ENCODE results near the gene MDP1.

MDP1 gene

DNA sequence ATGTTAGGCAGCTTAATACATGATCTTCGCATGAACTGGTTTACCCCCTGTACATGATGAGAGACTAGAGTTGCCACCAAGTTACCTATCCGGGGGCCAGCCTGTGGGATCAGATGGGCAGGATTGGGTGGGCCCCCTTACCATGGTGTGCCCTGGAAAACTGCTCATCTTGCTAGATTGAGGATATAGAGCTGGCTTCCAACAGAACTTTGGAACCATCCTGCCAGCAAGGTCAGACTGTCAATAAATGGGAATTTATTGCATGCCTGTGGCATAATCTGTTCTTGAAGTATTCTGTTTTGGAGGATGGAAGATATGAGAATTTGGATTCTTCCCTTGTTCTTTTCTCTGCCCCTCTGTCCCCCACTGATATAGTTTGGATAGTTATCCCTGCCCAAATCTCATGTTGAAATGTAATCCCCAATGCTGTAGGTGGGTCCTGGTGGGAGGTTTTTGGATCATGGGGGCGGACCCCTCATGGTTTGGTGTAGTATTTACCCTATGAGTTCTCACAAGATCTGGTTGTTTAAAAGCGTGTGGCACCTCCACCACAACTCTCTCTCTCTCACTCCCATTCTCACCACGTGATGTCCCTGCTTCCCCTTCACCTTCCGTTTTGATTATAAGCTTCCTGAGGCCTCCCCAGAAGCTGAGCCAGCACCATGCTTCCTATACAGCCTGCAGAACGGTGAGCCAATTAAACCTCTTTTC, 16.9 kb downstream of the MDP1 start:
- no peak for DNase-seq (ENCODE audit: low spot score)

DNA sequence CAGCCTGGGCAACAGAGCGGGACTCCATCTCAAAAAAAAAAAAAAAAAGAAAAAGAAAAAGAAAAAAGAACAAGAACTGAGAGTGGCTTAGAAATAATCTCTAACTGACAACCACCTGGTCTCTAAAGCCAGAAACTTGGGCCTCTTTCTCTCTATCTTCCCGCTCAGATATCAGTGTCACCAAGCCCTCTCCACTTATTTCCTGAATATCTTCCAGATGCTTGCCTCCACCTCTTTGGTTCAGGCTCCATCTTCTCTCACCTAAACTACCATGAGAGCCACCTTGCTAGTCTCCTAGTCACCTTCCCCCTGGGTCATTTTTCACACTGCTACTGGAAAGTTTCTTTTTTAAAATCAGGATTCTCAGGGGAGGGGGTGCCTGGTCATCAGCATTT, 18.8 kb downstream of the MDP1 start:
- DNase-seq (ENCODE audit: low spot score): no peak

DNA sequence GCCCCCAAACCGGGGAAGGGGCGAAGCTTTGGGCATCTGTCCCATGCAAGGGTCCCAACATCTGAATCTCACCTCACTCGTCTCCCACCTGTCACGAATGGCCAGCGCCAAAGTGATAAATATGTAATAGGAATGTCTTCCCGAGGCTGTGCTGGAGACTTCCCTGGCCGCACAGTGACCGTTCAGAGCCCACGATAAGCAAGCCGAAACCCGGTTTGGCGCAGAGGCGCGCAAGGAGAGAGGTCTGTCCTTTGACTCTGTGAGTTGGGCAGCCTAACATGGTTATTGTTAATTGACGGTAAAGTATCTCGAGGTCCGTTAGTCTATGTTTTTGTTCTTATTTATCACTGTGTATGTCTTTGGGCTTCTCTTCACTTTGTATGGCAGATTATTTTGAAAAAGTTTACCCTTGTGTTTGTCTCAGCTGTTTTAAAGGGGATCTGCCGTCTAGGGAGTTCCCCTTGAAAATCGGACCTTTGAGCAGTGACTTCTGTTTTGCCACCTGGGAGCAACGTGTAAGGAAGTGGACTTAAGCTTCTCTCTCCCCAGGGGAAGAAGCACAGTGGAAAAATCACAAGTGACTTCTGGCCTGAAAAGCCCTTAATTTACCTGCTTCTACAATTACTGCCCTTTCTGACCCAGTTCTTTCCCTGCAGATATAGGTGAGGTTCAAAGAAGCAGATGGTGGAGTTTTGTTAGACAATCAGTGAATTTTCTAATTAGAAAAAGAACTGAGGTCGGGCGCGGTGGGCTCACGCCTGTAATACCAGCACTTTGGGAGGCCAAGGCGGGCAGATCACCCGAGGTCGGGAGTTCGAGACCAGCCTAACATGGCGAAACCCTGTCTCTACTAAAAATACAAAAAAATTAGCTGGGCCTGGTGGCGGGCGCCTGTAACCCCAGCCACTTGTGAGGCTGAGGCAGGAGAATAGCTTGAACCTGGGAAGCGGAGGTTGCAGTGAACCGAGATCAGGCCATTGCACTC, 19.5 kb downstream of the MDP1 start:
- peak; percentile 38 for DNase-seq (ENCODE audit: low spot score)

DNA sequence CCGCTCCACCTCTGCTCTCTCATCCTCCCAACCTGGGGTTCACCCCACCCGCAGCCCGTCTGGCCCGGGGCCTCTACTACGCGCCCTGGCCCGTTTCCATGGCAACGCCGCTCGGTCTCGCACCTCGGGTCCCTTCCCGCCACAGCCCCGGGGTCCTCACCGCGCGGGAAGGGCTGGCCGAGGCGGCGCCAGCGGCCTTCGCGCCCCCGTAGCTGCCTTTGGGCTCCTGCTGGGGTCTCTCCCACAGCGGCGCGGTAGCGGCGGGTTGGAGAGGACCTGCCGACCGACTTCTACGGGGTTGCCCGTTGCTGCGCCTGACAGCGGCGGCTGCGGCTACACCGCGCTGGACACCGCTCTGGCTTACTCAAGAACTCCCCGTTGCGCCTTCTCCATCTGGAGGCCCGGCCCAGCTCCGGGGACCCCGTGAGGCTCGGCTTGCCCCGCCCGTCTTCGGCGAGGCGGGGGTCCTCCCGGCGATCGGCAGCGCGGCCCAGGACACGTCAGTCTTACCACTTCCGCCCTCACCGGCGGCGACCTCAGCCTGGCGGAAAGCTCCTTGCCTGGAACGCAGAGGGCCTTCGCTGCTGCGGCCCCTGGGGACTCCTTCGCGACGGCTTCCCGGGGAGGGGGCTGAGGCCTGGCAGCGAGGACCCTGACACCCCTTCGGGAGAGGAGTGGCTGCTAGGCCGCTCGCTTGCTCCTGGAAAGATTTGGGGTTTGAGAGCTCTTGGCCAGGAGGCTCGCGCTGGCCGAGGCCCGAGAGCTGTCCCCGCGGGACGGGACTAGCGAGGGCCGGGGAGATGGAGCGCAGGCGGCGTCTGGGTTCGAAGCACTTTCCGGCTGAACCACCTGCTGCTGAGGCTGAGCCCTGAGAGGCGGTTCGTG, 20.4 kb downstream of the MDP1 start, which contains the start of gene TM9SF1:
Gene TM9SF1 (minus strand): TSS at position 256 of the 885 bp plus-strand sequence. CDS start 422 bp downstream, outside the sequence.
- DNase-seq (ENCODE audit: low spot score): peak; percentile 82

DNA sequence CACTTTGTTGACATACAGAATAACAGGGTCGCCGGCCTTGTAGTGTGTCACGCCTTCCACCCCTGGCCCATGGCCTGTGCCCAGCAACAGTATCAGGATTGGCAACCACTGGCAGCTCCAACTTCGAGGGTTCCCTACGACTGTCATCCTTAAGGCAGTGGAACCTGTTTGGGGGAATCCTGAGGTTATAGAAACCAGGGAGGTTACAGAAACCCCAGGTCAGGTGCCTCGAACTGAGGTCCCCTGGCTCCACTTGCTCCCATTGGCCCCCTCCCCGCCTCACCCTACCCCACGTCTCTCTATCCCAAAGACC, 21.0 kb downstream of the MDP1 start:
- DNase-seq (ENCODE audit: low spot score): no peak

DNA sequence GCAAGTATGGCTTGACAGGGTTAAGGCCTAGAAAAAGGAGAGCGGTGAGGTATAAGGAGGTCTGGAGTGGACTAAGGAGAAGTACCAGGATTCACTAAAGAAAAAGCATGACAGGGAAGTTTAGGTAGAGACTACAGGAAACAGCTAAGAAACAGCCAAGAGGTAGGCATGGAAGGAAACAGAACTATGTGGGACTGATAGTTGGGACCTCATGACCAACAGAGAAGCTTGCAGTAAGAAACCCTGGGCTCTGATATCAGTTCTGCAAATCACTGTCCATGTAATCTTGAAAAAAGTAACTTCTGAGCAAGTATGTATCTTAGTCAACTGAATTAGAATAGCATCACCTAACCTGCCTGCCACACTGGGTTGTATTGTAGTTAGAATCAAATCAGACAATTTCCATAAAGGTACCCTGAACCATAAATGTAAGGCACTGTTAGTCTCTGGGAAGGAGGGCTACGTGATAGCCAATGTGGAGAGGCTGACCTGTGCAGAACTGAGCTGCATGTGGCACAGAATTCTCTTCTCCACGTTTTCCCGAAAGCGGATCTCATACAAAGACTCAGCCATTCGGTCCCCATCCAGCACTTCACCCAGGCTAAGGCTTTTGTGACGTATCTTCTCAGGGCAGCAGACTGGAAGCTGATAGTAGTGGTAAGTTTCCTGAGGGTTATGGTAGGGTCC, 21.5 kb downstream of the MDP1 start:
- DNase-seq (ENCODE audit: low spot score): peak; percentile 18

DNA sequence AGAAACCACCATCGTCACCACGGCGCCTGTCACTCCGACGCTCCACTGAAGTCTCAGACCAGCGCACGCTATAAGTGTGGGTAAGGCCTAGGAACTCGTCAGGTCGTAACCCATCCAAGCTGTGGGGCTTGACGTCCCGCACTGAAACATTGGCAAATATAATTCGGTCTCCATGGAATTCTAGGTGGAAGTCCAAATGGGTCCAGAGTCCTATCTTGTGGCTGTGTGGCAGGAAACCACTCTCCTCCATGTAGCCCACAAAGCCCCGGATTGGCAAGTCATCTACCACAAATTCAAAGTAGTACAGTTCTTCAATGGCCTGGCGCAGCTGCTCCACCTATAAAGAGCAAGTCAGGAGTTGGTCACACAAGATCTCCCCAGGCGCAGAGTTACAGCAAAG, 22.9 kb downstream of the MDP1 start:
- DNase-seq (ENCODE audit: low spot score): no peak

DNA sequence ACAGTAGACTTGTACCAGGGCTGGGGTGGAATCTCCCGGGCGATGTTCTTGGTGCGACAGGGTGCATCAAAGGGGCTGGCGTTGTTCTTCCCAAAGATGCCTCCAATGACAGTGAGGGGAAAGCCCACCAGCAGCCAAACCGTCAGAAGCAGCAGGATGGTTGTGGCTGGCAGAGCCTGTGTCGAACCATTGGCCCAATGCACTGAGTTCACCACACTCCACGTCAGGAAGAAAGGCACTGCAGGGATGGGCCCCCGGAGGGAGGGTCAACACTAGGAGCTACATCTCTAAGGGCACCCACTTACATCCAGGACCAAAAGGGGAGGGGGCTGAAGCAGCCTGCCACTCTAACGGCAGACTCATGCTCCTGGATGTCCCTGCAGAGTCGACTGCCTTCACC, 25.4 kb downstream of the MDP1 start:
- no peak for DNase-seq (ENCODE audit: low spot score)

DNA sequence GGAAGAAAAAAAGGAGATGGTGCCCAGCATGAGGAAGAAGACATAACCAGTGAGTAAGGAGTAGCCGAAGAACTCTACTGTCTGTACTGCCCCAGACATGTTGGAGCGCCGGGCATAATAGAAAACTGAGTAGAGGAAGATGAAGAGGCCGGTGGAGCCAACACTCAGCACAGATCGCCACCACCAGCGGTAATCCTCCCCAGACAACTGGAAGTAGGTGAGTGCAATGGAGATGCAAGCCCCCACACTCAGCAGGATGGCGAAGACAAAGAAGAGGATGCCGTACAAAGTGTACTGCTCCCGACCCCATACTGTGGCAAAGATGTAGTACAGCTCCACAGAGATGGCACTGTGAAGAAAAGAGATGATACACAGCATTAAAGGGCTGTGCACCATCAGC, 26.4 kb downstream of the MDP1 start:
- DNase-seq (ENCODE audit: low spot score): no peak

DNA sequence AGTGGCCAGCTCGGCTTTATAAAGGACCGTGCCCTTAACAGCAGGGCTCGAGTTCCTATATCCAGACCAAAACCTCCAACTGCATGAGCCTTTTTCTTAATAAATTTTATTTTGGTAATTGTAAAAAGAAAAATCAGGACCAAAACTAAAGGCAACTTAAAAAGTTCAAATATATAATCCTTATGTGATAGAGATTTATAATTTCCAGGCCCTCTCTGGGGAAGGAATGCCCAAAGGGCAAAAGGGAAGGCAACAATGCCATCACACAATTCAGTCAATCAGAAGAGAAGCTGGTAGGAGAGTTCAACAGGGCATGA, 26.8 kb downstream of the MDP1 start:
- no peak for DNase-seq (ENCODE audit: low spot score)

DNA sequence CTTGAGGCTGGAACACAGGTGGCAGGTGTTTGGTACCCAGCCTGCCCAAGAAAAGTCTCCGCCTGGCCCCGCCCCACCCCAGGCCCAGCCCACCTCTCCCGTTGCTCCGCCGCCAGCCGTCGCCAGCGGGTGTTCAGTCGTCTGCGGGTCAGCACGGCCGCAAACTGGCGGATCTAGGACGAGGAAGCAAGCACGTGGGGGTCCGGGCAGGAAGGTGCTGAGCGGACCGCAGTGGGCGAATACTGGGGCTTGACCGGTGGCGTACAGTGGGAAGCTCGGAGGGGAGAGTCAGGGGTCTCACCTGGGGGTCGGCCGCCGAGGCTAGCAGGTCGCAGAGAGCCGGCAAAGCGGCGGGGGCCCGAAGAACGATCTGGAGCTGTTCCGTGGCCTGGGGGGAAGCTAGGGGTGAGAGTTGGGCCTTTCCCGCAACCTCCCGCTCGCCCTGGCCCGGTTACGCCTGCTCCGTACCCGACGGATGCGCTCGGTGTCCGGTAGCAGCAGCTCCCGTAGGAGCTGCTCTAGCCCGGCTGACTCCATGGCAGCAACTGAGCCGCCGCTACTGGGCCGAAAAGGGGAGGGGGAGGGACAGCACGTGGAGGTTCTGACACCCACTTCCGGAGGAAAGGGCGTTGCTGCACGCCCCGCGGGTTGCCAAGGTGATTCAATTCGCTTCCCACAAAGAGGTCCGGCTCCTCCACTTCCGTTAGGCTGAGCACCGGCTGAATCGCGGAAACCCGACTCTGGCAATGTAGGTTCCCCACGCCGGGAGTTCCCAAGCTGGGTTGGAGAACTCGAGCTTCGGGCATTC, 27.4 kb downstream of the MDP1 start, which contains the start of gene IPO4:
Gene IPO4 (minus strand): TSS at position 566 of the 808 bp plus-strand sequence. CDS start 29 bp downstream, at position 537.
- peak; percentile 97 for DNase-seq (ENCODE audit: low spot score)

DNA sequence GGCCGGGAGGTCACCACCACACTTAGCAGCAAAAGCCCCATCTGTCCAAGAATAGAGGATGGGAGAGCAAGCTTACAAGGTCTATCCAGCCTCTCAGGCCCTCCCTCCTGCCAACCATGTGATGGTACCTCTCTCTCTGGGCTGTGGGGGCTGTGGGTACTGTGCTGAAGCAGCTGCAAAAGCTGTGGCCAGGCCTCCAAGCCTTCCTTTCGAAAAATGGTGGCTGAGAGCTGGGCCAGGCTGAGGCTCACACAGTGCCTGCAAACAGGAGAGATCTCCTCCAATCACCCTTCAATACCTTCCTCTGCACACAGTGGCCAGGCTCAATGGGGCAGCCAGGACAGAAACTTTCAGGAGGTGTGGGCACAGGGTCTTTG, 28.3 kb downstream of the MDP1 start:
- no peak for DNase-seq (ENCODE audit: low spot score)

DNA sequence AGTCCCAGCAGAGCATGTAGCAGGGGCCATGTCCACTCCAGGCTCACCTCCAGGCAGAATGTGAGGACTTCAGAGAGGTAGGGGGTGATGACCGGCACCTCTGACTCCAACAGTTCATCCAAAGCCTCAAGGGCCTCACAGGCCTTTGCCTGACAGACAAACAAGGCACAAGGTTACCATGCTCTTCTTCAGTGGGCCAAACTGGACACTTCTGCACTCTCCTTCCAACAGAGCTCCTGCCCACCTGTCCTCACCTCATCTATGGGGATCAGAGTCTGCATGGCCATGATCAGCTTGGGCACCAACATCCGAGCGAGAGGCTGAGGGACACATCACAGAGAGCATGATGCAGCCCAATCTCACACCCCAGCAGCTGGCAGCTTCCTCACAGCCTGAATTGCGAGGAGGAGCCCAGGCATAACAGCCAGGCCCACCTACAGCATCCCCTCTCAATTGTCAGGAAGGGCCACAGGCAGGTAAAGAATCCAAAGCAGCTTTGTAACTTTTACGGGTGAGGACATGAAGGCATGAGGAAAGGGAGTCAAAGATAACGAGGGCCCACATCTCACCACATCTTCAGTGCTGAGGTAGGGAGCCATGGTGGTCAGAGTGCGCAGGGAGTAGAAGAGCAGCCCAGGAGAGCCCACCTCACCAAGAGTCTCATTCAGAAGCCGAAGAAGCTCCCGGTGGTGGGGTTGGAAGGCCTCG, 28.9 kb downstream of the MDP1 start:
- DNase-seq (ENCODE audit: low spot score): no peak

DNA sequence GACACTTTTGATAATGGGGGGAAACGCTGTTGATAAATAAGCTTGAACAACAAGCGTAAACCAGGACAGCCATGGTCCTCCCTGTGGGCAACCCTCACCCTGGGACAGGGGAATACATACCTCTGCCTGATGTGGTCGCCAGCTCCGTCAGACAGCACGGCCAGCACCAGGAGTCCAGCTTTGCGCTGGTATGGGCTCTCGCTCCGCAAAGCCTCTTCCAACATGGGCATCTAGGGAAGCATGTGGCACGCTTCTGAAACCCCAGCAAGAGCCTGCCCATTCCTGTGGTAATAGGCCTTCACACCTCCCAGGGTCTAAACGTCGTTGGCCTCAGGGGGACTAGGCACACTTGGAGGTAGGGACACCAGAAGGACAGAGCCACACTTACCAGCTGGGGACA, 30.1 kb downstream of the MDP1 start:
- no peak for DNase-seq (ENCODE audit: low spot score)

DNA sequence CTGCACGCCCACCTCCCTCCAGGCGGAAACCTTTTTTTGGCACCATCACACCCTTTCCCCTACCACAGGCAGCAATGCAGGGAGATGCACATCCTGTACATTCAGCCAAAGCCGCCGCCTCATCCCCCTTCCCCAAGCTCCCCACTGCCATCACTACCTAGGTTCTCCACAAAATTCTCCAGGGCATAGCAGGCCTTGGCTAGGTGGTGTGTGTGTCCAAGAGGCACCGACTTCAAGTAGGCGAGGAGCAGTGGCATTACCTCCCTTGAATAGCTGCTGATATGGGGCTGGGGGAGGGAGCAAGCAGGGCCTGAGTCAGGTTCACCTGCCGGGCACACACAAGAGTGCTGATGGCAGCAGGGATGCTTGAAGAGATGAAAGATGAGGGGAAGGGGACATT, 30.8 kb downstream of the MDP1 start:
- DNase-seq (ENCODE audit: low spot score): no peak

DNA sequence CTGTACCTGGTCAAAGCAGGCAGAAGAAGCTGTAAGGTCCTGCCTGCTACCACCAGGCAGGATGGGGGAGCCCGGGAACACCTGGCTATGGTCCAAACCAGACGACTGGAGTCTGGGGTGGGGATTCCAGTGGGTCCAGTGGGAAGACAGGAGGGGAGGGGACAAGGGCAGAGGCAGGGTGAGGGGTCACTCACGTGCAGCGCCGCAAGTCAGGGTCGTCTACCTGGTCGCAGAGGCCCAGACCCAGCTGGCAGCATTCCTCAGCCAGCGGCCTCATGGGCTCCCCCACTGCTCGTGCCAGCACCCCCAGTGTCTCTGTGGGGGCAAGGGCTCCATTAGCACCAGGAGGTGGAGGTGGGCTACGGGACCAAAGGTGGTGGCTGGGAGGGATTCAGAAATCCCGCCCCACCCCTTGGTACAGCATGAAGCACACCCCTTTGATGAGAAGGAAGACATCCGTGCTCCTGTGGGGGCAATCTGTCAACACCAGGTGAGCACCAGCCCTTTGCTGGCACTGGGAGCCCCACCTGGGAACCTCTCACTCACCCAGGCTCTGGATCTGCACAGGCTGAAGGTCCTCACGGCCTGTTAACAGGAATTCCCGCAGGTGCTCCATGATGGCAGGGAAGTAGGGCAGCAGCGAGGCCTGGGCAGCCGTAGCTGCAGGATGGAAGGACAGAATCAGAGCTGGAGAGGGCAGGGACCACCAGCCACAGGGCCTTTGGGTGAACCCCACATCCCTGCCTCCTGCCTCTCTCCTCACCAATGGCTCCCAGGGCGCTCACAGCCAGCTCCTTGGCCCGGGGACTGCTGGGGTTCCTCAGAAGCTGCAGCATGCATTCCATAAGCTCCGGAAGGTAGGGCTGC, 31.5 kb downstream of the MDP1 start:
- no peak for DNase-seq (ENCODE audit: low spot score)

DNA sequence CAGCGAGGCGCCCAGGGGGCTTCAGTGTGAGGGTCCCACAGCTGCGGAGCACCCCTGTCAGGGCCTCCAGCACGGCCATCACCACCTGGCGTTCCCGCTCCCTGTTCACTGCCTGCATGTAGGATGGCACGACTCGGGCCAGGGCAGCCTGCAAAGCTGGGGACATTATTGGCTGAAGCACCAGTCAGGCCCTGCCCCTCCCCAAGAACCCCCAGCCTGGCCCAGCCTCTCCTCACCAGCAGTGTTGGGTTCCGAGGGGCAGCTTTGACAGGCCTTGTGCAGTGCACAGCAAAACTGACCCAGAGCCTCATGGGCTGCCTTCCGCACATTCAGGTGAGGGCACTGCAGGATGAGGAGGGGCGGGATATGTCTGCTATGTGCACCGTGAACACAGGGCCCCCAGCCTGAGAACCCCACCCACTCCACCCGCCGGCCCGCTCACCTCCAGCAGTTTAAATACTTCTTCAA, 32.8 kb downstream of the MDP1 start:
- no peak for DNase-seq (ENCODE audit: low spot score)

DNA sequence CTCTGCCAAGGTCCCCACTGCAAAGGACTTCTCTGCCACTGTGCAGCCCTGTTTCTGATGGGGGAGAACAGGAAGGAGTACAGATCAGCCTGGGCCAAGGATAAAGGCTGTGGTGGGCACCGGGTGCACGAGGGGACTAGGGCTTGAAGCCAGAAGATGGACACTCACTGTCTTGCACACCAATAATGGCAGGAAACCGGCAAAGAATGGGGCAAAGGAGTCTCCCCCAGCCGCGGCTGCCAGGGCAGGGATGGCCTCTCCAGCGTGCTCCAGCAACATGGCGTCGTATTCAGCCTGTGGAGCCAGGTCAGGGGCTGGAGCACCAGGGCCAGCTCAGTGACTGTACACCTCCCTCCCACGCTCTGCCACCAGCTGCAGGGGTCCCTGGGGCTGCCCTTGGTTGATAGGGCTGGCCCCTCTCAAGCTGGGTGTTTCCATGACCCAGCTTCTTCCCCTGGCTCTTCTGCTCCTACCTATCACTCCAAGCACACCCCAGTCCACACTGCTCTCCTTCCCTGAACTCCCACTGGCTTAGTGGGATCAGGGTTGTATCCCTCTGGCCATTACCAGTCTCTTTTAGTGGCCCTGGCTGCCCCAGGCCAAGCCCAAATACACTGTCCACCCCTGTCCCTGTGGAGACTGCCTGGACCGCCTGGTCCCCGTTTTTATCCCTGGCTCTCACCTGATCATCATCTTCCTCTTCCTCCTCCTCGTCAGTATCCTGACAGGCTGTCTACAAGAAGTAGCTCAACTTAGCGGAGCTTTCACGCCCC, 33.6 kb downstream of the MDP1 start:
- DNase-seq (ENCODE audit: low spot score): no peak
